GM21447 (cell line): Measurements from ENCODE around the gene ZNF239.
"Not testable (repeated sequence)": the region's sequence is repeated elsewhere in the genome, so short reads cannot be mapped to it uniquely, and the experiment has no call there.

Experiments
- ATAC-seq: cut with Tn5 transposase; IDR thresholded peaks from one replicate; pipeline ENCODE4 v1.9.1; 2021; ENCODE audit not compliant: unreplicated experiment

ZNF239 gene

DNA sequence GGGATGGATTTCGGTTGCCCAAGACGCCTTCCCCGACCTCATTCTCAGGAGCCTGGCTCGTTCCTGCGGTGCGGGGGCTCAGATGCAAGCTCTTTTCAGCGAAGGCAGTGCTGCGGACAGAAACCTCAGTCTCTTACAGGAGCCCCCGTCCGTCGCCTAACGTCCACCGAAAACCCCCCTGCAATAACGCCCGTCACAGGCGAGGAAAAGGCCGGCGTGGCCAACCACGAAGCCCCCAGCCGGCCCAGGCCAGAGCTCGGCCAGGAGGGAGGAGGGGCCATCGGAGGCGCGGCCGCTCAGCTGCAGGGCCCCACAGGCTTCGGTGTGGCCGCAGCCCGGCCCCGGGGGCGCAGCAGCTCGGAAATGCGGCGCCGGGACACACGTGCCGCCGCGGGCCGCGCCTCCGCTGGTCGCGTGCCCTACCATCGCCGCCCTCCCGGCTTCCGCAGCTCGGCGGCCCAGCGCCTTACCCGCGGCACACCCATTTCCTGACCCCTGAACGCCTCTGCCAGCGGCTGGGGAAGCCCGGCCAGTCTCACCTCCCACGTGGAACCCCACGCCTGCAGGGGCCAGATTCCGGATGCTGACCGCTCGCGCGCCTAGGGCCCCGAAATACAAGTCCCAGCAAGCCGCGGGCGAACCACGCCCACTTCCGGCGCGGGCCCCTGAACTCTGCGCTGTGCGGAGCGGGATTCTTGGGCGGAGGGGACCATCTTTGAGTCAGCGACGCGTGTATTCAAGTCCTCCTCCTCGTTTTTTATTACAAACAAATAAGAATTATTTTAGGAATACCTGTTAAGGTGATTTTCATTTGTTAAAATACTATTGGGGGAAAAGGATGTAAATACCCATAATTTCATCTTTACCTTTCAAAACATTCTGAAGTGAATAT lies at the start of gene ZNF239:
Gene ZNF239 (minus strand): TSS at position 616 of the 892 bp plus-strand sequence. CDS start 16,537 bp downstream, outside the sequence.
- peak; percentile 91 for ATAC-seq

DNA sequence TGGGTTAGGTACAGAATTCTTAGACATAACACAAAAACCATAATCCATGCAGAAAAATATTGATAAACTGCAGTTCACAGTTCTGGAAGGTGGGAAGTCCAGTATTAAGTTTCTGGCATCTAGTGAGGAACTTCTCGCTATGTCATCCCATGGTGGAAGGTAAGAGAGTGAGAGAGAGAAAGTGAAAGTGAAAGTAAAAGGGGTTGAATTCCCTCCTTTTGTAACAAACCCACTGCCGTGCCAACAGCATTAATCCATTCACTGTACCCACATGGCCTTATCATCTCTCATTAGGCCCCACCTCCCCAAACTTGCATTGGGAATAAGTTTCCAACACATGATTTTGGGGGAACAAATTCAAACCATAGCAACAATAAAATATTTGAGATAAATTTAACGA lies 48.9 kb upstream of the ZNF239 start:
- no peak for ATAC-seq

DNA sequence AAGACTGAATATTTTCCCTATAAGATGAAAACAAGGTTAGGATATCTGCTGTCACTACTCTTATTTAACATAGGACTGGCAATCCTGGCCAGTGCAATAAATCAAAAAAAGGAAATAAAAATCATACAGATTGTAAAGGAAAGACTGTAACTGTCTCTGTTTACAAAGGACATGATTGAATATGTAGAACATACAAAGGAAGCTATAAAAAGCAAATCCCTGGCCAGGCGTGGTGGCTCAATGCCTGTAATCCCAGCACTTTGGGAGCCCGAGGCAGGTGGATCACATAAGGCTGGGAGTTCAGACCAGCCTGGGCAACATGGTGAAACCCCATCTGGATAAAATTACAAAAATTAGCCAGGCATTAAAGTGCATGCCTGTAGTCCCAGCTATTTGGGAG lies 47.6 kb upstream of the ZNF239 start:
- no peak for ATAC-seq

DNA sequence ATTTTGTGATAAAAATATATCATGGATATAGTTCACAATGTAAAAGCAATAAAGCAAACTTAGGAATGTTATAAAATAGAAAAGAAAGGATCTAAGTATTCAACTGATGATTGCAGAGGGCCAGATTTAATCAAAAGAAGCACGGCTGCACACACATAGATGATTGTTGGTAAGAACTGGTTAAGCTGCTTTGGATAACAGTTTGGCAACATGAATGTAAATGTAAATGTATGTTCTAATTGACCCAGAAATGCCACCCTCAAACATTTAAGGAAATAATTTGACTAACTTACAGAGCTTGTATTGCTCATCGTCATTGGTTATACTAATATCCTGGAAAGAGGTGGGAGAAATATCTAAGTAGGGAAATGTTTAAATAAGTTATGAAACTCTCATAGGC lies 45.0 kb upstream of the ZNF239 start:
- ATAC-seq, result no peak

DNA sequence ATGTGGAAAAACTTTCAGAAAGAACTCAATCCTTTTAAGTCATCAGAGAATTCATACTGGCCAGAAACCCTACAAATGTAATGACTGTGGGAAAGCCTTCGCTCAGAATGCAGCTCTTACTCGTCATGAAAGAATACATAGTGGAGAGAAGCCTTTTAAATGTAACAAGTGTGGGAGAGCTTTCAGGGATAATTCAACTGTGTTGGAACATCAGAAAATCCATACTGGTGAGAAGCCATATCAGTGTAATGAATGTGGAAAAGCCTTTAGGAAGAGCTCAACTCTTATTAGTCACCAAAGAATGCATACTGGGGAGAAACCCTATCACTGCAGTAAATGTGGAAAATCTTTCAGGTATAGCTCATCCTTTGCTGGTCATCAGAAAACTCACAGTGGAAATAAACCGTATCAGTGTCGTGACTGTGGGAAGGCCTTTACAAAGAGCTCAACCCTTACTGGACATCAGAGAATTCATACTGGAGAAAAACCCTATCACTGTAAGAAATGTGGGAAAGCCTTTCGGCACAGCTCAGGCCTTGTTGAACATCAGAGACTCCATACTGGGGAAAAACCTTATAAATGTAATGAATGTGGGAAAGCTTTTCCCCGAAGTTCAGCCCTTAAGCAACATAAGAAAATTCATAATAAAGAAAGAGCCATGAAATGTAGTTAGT lies 42.4 kb upstream of the ZNF239 start:
- no peak for ATAC-seq

DNA sequence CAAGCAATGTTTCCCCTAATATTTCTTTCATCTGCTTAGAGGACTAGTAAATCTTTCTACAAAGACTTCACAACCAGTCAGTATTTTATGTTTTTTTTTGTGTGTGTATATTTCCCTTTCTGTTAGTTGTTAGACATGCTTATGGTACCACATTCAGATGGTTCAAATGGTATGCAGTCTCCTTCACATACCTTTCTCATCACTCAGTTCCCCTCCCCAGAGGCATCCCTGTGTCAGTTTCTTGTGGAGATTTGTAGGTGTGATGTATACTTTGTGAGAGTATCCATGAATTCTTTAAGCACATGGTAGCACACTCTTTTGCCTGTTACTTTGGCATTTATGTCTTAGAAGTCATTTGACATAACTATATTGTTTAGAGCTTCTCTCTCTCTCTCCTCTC lies 36.2 kb upstream of the ZNF239 start:
- no peak for ATAC-seq

DNA sequence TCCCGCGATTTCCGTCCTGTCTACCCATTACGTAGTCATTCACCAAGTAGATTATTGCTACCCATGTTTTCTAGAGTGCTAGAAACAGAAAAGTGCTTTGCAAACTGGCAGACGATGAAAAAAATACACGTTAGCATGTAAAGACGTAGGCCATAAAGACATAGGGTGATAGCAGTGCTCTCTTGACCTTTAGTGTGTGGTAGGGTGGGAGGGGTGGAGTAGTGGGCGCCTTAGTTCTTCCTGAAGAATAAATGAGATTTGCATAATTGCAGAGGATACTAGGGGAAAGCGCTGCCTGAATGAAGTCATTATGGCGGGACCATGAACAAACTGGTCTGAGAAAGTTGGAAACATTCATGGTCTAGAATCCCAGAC lies 32.8 kb upstream of the ZNF239 start:
- no peak for ATAC-seq

DNA sequence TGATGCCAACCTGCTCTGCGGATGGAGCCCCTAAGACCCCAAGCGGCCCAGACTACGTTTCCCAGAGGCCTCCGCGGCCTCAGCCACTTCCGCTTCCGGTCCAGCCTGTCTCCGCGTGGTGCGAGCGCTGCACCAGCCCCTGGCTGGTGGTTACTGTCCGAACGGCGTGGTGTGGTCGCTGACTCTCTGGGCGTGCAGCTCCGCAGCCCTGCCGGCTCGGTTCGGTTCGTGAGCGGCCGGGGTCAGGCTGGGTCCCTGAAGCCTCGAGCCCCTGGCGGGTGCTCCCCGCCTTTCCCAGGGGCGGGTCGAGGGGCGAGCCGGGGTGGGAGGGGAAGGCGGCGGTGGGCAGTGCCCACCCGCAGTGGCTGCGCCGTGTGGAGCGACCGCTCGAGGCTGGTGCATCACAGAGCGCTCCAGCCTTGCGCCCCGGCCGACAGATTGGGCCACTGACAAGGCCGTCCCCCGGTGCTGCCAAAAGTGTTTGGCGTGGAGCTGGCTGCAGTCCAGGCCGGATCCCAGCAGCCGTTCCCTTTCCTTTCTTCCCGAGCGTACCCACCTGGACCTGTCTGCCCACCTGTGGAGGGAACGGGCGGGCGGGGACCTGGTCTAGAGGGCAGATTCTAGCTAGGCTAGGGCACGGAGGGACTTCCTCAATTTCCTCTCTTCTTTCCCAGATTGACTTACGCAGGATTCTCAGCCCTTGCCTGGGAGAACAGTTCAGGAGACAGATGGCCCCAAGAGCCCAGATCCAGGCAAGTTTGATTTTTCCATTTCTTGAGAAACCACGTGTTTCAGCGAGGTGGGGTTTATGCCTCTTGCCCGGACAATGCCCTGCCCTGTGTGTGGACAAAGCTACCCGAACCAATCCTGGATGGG lies 32.1 kb upstream of the ZNF239 start, which contains the start of gene ZNF485:
Gene ZNF485 (plus strand): TSS at position 116 of the 876 bp plus-strand sequence. CDS start 613 bp downstream, at position 729.
- peak; percentile 96 for ATAC-seq

DNA sequence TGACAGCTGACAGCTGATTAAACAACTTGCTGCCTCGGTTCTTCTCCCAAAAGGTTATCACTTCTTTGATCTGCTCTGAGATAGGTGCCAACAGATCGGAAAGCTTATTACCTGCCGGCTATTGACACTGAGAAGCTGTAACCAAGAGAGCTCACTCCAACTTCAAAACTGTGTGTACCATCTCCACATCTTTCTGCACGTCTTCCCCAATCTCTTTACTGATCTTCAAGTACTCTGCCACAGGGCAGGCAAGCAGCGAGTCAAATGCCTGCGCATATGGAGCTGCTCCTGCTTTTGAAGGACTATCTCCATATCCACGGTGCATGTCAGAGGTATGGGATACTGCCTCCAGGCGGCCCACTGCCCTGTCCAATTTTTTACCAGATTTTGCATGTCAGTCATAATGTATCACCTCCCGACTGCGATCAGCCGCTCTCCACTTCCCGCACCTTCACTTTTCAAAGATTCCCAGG lies 31.5 kb upstream of the ZNF239 start:
- ATAC-seq, result peak; percentile 7

DNA sequence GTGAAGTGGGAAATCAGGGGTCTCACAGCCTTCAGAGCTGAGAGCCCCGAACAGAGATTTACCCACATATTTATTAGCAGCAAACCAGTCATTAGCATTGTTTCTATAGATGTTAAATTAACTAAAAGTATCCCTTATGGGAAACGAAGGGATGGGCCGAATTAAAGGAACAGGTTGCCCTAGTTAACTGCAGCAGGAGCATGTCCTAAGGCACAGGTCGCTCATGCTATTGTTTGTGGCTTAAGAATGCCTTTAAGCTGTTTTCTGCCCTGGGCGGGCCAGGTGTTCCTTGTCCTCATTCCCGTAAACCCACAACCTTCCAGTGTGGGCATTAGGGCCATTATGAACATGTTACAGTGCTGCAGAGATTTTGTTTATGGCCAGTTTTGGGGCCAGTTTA lies 27.2 kb upstream of the ZNF239 start:
- ATAC-seq, result not testable (repeated sequence)

DNA sequence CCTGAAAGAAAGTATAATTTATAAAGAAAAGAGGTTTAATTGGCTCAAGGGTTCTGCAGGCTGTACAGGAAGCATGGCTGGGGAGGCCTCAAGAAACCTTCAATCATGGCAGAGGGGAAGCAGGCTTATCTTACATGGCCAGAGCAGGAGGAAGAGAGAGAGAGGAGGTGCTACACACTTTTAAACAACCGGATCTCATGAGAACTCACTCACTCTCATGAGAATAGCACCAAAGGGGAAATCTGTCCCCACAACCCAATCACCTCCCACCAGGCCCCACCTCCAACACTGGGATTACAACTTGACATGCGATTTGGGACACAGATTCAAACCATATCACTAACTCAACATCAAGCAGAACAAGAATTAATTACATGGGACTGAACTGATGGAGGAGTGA lies 24.9 kb upstream of the ZNF239 start:
- no peak for ATAC-seq

DNA sequence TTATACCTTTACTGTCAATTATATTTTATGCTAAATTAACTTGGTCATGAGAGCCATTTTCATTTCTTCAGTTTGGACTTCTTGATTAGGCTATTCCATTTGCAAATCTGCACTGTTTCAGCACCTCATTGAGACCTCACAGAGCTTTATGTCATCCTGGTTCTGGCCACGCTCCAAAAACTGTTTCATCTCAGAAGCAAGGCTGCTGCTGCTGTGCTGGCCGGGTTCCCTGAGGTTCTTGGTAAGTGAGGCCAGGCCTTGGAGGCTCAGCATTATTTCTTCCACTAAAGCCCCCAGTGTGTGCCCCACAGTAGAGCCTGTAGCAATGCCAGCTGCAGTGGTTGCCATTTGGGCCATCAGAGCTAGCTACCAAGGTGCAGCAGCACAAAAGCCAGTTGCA lies 24.0 kb upstream of the ZNF239 start:
- ATAC-seq, result no peak

DNA sequence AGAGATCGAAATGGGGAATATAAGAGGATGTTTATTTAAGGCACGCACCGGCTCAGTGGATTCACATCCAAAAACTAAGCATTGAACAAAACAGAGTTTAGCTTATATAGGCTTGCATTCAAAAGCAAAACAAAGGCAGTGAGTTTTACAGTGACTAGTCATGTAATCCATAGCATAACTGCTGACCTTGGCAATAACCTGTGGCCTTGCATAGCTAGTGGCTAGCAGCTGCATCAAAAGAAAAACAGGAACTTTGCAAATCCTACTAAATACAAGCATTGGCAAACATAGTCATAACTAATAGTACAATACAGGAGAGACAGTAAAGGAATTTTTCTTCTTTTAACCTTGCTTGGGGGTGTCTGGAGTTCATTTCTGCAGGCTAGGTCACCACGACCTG lies 22.1 kb upstream of the ZNF239 start:
- ATAC-seq, result no peak

DNA sequence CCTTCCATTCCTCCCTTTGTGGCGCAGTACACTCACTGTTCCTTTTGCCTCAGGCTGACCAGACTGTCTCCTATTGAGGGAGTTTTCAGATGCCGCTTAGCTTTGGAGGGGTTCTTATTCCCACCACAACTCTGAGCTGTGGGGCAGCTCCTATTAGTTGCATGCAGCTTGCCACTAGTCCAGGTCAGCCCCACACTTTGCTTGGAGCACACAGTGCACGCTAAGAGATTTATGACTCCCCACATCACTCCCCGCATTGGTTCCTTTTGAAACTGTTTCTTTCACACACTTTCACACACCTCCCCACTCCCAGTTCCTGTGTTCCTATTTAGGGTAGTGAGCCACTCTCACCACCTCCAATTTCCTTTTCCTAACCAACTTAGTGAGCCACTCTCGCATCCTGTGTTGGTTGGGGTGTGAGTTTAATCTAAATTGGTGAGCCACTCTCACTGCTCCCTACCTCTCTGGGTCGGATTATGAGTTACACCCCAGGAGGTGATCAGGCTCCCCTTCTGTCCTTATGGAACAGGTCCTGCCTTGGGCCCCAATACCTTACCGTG lies 21.4 kb upstream of the ZNF239 start:
- ATAC-seq, result peak; percentile 64

DNA sequence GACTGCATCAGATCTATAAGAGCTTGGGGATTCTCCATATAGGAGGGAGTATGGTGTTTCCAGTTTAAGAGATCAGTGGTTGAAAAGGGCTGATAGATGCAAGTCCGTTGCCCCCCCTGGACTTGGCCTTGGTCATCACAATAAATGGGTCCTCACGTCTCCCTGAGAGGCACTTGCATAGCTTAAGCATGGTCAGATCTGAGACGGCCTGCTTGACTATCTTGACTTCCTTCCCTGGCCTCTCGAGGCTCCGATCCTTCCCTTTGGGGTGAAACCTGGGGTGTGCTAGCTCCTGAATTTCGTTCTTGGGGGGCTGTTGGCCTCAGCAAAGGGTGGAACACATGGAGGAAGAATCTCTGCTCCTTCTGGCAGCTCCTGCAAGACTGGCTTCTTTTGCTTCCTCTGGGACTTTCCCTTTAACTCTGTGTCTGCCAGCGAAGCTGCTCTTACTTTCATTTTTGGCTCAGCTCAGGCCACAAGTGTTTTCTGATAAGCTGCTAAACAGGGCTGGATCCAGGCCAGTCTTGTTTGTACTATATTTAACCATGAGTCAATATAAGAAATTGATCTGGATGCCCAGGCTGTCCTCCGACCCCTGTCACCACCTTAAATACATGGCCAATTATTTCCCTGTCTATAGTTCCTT lies 20.7 kb upstream of the ZNF239 start:
- peak; percentile 94 for ATAC-seq

DNA sequence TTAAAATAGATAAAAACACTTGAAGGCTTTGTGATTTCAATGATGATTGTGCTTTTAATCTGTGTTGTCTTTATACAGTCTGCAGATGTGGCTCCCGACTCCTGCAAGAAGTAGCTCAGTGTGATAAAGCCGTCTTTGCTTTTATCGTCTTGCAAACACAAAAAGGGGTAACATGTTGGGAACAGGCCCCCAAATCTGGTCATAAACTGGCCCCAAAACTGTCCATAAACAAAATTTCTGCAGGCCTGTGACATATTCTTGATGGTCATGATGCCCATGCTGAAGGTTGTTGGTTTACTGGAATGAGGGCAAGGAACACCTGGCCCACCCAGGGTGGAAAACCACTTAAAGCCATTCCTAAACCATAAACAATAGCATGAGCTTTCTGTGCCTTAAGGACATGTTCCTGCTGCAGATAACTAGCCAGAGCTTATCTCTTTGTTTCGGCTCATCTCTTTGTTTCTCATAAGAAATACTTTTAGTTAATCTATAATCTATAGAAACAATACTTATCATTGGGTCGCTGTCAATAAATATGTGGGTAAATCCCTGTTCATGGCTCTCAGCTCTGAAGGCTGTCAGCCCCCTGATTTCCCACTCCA lies 17.0 kb upstream of the ZNF239 start:
- ATAC-seq, result no peak

DNA sequence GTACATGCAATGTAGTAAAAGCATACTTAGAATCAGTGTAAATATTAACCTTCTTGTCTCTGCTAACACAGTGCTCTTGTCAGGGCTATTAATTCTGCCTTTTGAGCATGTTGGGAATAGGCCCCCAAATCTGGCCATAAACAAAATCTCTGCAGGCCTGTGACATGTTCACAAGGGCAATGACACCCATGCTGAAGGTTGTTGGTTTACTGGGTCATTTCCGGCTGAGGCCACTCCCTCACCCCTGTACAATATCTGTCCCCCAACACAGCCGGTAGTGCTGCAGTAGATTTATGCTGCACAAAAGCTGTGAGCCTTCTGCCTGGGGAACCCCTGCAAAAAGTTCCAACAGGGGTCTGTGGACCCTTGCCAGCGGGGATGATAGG lies 12.3 kb upstream of the ZNF239 start:
- ATAC-seq, result not testable (repeated sequence)

DNA sequence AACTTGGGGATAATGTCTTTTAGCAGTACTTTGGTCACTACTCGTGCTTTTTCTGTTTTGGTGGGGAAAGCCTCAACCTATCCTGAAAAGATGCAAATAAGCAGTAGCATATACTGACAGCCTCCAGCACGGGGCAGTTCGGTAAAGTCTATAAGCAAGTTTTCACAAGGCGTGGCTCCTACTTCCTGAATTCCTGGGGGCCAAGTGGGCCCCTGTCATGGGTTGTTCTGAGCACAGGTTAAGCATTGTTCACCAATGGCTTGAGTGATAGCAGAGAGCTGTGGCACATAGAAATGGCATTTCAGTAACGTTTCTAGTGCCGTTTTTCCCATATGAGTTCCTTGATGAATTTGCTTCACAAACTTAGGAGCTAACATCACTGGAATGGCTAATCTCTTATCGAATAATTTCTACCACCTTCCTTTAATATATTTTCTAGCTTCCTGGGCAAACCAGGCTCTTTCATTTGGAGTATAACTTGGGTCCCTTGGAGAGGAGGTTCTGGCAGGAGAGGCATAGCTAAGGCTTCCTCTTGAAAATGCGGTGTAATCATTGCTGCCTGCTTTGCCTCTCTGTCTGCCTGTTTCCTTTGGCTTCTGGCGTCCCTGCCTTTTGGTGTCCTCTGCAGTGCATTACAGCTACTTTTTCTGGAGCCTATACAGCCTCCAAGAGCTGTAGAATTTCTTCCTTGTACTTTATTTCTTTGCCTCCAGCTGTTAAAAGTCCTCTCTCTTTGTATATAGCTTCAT lies 11.7 kb upstream of the ZNF239 start:
- no peak for ATAC-seq

DNA sequence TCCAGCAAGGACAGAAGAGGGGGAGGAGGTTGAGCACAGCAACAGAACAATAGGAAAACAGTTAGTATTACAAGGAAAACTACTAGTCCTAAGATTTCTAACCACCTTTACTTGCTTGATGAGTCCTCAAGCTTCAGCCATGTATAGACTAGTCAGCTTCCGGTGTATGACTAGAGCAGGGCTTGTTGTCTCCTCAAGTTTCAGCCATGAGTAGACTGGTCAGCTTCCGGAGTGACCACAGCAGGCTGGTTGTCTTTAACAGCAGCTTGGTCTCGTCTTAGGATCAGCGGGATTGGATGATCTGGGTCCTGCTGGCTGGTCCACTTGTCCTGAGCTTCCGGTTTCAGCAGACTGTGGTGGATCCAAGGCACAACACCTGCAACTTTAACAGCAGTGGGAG lies 10.6 kb upstream of the ZNF239 start:
- ATAC-seq, result no peak
